ENCODE measurements around the gene KRTAP17-1. TPM values are rescaled to one million over a fixed set of nuclear protein-coding genes. Genes with fewer than 3 reads are reported as not detected.

The KRTAP17-1 gene, protein sequence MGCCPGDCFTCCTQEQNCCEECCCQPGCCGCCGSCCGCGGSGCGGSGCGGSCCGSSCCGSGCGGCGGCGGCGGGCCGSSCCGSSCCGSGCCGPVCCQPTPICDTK
- not detected in 2 replicates for total RNA-seq

GRCh38 chr17:41315204-41315794 lies at the start of gene KRTAP17-1:
TSS of gene KRTAP17-1 (minus strand) at chr17:41315710. CDS start at chr17:41315650, 60 bp downstream.

GRCh38 chr17:41350381-41350878 lies 34.9 kb upstream of the KRTAP17-1 start, which contains the start of gene KRT33A:
TSS of gene KRT33A (minus strand) at chr17:41350828. CDS start at chr17:41350767, 61 bp downstream.

GRCh38 chr17:41308918-41309359 lies 6.6 kb downstream of the KRTAP17-1 start, which contains the start of gene KRTAP16-1:
TSS of gene KRTAP16-1 (minus strand) at chr17:41309309. CDS start at chr17:41309253, 56 bp downstream.

DNA sequence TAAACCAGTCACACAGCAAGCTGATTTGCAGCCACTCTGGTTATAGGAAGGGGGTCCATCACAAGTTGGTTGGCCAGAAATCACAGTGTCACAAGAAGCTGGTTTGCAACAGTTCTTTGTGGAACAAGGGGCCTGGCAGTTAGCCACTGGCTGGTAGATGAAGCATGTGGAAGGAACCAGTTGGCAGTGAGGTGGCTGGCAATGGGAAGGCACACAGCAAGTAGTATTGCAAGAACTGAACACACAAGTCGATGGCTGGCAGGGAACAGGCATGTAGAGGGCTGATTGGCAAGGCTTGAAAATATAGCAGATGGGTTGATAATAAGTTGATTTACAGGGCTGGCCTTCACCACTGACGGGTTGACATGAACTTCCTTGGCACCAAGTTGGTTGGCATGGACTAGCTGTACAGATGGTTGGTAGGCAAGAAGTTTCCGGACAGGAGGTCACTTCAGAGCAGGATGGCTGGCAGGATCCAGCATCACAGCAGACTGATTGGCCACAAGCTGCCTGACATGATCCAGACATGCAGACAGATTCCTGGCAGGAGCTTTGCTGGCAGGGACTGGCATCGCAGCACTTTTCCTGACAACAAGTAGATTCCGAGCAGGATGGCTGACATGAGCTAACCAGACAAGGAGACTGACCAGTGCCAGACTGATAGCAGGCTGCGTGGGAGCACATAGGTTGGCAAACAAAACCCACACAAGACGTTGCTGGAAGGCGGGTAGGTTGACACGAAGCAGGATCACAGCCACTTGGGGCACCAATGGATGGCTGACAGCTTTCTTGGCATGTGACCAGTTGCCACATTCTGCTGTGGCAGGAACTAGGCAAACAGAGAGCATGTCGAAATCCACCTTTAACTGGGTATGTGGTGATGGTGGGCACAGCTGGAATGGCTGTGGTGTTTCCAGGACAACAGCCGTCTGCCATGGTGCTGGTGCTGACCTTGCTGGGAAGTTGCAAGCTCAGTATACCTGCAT lies 13.3 kb downstream of the KRTAP17-1 start, which contains the start of gene KRTAP29-1:
TSS of gene KRTAP29-1 (minus strand) at position 936 of the 986 bp plus-strand sequence. CDS start at position 936, 0 bp downstream.

GRCh38 chr17:41275648-41276190 lies 39.8 kb downstream of the KRTAP17-1 start, which contains the start of gene KRTAP9-7:
TSS of gene KRTAP9-7 (plus strand) at chr17:41275698. CDS start at chr17:41275698, 0 bp downstream.

GRCh38 chr17:41265078-41265477 lies 50.4 kb downstream of the KRTAP17-1 start, which contains the start of gene KRTAP9-6:
TSS of gene KRTAP9-6 (plus strand) at chr17:41265378. CDS start at chr17:41265378, 0 bp downstream.

Other genes starting within 250 kb of the KRTAP17-1 start
- not detected in 2 replicates for gene KRTAP2-4, start 249.8 kb downstream of the KRTAP17-1 start, total RNA-seq
- not detected in 2 replicates for gene KRTAP4-7, start 231.6 kb downstream of the KRTAP17-1 start, total RNA-seq
- gene KRTAP4-8, start 217.6 kb downstream of the KRTAP17-1 start, total RNA-seq, result not detected in 2 replicates
- gene KRTAP4-16, start 213.5 kb downstream of the KRTAP17-1 start, total RNA-seq, result not detected in 2 replicates
- gene KRTAP4-9, start 210.3 kb downstream of the KRTAP17-1 start, total RNA-seq, result not detected in 2 replicates
- not detected in 2 replicates for gene KRTAP4-11, start 197.3 kb downstream of the KRTAP17-1 start, total RNA-seq
- gene KRTAP4-12, start 191.5 kb downstream of the KRTAP17-1 start, total RNA-seq, result not detected in 2 replicates
- not detected in 2 replicates for gene KRTAP4-6, start 175.2 kb downstream of the KRTAP17-1 start, total RNA-seq
- not detected in 2 replicates for gene KRTAP4-5, start 165.9 kb downstream of the KRTAP17-1 start, total RNA-seq
- not detected in 2 replicates for gene KRTAP4-4, start 155.0 kb downstream of the KRTAP17-1 start, total RNA-seq
- gene KRTAP4-3, start 147.5 kb downstream of the KRTAP17-1 start, total RNA-seq, result not detected in 2 replicates
- not detected in 2 replicates for gene KRTAP4-2, start 137.5 kb downstream of the KRTAP17-1 start, total RNA-seq
- not detected in 2 replicates for gene KRTAP4-1, start 130.8 kb downstream of the KRTAP17-1 start, total RNA-seq
- gene KRTAP9-1, start 125.8 kb downstream of the KRTAP17-1 start, total RNA-seq, result not detected in 2 replicates
- gene KRTAP9-2, start 89.1 kb downstream of the KRTAP17-1 start, total RNA-seq, result not detected in 2 replicates
- gene KRTAP9-3, start 83.3 kb downstream of the KRTAP17-1 start, total RNA-seq, result not detected in 2 replicates
- gene KRTAP9-8, start 77.7 kb downstream of the KRTAP17-1 start, total RNA-seq, result not detected in 2 replicates
- not detected in 2 replicates for gene KRTAP9-4, start 66.0 kb downstream of the KRTAP17-1 start, total RNA-seq
- not detected in 2 replicates for gene KRTAP9-9, start 60.3 kb downstream of the KRTAP17-1 start, total RNA-seq
- gene KRTAP9-6, start 50.3 kb downstream of the KRTAP17-1 start, total RNA-seq, result not detected in 2 replicates
- not detected in 2 replicates for gene KRTAP9-7, start 40.0 kb downstream of the KRTAP17-1 start, total RNA-seq
- not detected in 2 replicates for gene KRTAP29-1, start 12.9 kb downstream of the KRTAP17-1 start, total RNA-seq
- not detected in 2 replicates for gene KRTAP16-1, start 6.4 kb downstream of the KRTAP17-1 start, total RNA-seq
- not detected in 2 replicates for gene KRT33A, start 35.1 kb upstream of the KRTAP17-1 start, total RNA-seq
- gene KRT33B, start 54.1 kb upstream of the KRTAP17-1 start, total RNA-seq, result not detected in 2 replicates
- gene KRT34, start 66.6 kb upstream of the KRTAP17-1 start, total RNA-seq, result 0.69 and 1.00 TPM in 2 replicates
- not detected in 2 replicates for gene KRT31, start 81.9 kb upstream of the KRTAP17-1 start, total RNA-seq
- gene KRT37, start 108.9 kb upstream of the KRTAP17-1 start, total RNA-seq, result not detected in 2 replicates
- not detected in 2 replicates for gene KRT38, start 125.3 kb upstream of the KRTAP17-1 start, total RNA-seq
- not detected in 2 replicates for gene KRT32, start 151.7 kb upstream of the KRTAP17-1 start, total RNA-seq
- gene KRT35, start 165.4 kb upstream of the KRTAP17-1 start, total RNA-seq, result not detected in 2 replicates
- 0.27 TPM in 1 of 2 replicates, not detected in the other for gene KRT36, start 174.2 kb upstream of the KRTAP17-1 start, total RNA-seq
- not detected in 2 replicates for gene KRT13, start 189.9 kb upstream of the KRTAP17-1 start, total RNA-seq
- 18.9 and 31.8 TPM in 2 replicates for gene KRT15, start 203.2 kb upstream of the KRTAP17-1 start, total RNA-seq
- gene KRT19, start 212.6 kb upstream of the KRTAP17-1 start, total RNA-seq, result 492 and 493 TPM in 2 replicates

Data from mammary microvascular endothelial cell (primary cell).